BE2C (cell line): ENCODE results near the gene ATP1A2.

Experiments used
- DNase-seq: peaks from one replicate; pipeline ENCODE4 v3.0.0-alpha.2; 2020
- H3K27me3 ChIP-seq: fragments of 250-450 bp; sonication (Bioruptor Pico); 2 replicates; pipeline ENCODE4 v1.5.1; 2020; ENCODE audit warnings: mild to moderate bottlenecking
- H3K36me3 ChIP-seq: fragments of 250-450 bp; sonication (Bioruptor Pico); 2 replicates; pipeline ENCODE4 v1.5.1; 2020; ENCODE audit warnings: mild to moderate bottlenecking
- H3K4me1 ChIP-seq: fragments of 250-450 bp; sonication (Bioruptor Pico); 2 replicates; pipeline ENCODE4 v1.5.1; 2020
- H3K4me3 ChIP-seq: 2 replicates; pipeline ENCODE4 v1.5.1; 2011; ENCODE audit warnings: low read depth, low read length
- H3K9me3 ChIP-seq: fragments of 250-450 bp; sonication (Bioruptor Pico); 2 replicates; pipeline ENCODE4 v1.5.1; 2020
- TF ChIP-seq, protein P1 (sequence below): IDR thresholded peaks from 2 replicates; pipeline ENCODE4 v1.5.1; 2012; ENCODE audit warnings: mild to moderate bottlenecking, low read depth, low read length

The ATP1A2 gene

DNA sequence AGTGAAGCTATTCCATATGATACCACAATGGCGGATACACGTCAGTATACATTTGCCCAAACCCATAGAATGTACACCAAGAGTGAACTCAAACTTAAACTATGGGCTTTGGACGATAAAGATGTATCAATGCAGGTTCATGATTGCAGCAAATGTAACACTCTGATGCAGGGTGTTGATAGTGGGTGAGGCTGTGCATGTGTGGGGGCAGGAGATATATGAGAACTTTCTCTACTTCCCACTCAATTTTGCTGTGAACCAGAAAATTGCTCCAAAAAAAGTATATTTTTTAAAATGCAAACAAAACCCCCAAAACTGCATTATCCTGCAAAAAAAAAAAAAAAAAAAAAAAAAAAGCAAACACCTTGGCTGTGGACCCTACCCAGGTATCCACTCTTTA lies 3.4 kb downstream of the ATP1A2 start:
- H3K4me1 ChIP-seq = no peaks in the 10 kb centered on the region
- TF ChIP-seq, protein P1, sequence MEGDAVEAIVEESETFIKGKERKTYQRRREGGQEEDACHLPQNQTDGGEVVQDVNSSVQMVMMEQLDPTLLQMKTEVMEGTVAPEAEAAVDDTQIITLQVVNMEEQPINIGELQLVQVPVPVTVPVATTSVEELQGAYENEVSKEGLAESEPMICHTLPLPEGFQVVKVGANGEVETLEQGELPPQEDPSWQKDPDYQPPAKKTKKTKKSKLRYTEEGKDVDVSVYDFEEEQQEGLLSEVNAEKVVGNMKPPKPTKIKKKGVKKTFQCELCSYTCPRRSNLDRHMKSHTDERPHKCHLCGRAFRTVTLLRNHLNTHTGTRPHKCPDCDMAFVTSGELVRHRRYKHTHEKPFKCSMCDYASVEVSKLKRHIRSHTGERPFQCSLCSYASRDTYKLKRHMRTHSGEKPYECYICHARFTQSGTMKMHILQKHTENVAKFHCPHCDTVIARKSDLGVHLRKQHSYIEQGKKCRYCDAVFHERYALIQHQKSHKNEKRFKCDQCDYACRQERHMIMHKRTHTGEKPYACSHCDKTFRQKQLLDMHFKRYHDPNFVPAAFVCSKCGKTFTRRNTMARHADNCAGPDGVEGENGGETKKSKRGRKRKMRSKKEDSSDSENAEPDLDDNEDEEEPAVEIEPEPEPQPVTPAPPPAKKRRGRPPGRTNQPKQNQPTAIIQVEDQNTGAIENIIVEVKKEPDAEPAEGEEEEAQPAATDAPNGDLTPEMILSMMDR = no peak
- no peaks in the 10 kb centered on the region for H3K36me3 ChIP-seq
- no peaks in the 10 kb centered on the region for H3K27me3 ChIP-seq
- DNase-seq = no peak
- H3K9me3 ChIP-seq = no peaks in the 10 kb centered on the region
- H3K4me3 ChIP-seq = no peak overlapping the region

DNA sequence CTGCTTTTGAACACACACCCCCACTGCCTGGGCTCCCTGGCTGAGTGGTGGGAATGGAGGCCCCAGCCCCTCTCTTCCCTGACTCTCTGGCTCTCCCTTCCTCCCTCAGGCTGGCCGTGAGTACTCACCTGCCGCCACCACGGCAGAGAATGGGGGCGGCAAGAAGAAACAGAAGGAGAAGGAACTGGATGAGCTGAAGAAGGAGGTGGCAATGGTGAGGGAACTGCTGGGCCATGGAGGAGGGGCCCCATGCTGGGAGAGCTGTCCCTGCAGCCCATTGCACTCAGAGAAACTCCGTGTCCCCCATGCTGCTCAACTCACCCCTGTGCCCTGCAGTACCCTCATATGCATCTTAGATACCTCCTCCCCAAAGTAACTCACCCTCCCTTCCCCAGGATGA lies 5.2 kb downstream of the ATP1A2 start:
- no peak for DNase-seq
- Histone ChIP-seq H3K4me1 (no peaks in the 10 kb centered on the region), H3K27me3 (no peaks in the 10 kb centered on the region), H3K36me3 (no peaks in the 10 kb centered on the region), H3K4me3 (no peak overlapping the region), H3K9me3 (no peaks in the 10 kb centered on the region)
- TF ChIP-seq, protein P1 = no peak

DNA sequence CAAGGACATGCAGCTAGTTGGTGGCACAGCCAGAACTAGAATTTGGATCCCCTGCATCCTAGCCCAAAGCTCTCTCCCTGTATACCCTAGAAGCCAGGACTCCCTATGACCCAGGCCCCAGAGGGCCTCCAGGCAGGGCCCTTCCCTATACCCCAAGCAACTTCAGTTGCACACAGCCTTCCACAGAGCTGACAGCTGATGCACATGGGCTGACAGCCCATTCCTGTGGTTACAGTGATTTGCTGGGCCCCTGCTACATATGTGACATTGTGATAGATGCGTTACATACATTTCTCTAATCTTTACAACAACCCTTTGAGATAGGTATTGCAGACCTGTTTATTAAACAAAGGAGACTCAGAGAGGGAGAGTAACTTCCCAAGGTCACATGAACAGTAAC lies 5.8 kb downstream of the ATP1A2 start:
- no peak for DNase-seq
- Histone ChIP-seq H3K4me1 (no peaks in the 10 kb centered on the region), H3K27me3 (no peaks in the 10 kb centered on the region), H3K4me3 (no peak overlapping the region), H3K36me3 (no peaks in the 10 kb centered on the region), H3K9me3 (no peaks in the 10 kb centered on the region)
- TF ChIP-seq, protein P1 = no peak

DNA sequence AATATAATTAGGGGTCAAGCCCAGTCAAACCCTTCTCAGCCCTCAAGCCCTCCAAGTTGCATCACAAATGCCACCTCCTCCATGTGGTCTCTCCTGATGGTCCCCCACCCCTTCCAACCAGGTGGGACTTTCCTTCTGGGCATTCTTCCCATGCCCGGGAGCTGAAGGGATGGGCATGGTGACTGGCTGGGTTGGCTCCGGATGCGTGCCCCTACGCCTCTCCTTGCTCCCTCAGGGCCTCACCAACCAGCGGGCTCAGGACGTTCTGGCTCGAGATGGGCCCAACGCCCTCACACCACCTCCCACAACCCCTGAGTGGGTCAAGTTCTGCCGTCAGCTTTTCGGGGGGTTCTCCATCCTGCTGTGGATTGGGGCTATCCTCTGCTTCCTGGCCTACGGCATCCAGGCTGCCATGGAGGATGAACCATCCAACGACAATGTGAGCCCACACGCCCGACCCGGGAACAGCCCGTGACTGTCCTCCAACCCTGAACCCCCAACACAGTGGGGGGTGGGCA lies 7.5 kb downstream of the ATP1A2 start:
- TF ChIP-seq, protein P1 = no peak
- no peaks in the 10 kb centered on the region for H3K36me3 ChIP-seq
- DNase-seq = no peak

DNA sequence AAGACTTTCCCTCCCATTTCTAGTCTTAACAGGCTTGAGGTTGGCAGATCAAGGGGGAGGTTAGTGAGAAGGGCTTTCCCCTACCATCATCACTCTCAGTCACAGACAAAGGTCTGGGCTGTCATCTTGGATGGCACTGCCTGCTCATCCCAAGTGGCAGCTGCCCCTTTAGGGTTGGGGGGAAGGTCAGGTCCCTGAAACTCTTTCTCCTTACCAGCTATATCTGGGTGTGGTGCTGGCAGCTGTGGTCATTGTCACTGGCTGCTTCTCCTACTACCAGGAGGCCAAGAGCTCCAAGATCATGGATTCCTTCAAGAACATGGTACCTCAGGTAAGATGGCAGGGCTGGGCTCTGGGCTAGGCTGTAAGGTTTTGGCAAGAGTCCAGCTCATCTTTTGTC lies 8.2 kb downstream of the ATP1A2 start:
- H3K27me3 ChIP-seq = no peaks in the 10 kb centered on the region
- H3K9me3 ChIP-seq = no peaks in the 10 kb centered on the region
- H3K36me3 ChIP-seq = no peaks in the 10 kb centered on the region
- H3K4me3 ChIP-seq = no peak overlapping the region
- no peaks in the 10 kb centered on the region for H3K4me1 ChIP-seq
- TF ChIP-seq, protein P1 = no peak
- DNase-seq = no peak

More for the DNA sequence above, 7.5 kb downstream of the ATP1A2 start:
- no peaks in the 10 kb centered on the region for H3K27me3 ChIP-seq
- H3K4me1 ChIP-seq = no peaks in the 10 kb centered on the region
- H3K4me3 ChIP-seq = no peak overlapping the region
- H3K9me3 ChIP-seq = no peaks in the 10 kb centered on the region

DNA sequence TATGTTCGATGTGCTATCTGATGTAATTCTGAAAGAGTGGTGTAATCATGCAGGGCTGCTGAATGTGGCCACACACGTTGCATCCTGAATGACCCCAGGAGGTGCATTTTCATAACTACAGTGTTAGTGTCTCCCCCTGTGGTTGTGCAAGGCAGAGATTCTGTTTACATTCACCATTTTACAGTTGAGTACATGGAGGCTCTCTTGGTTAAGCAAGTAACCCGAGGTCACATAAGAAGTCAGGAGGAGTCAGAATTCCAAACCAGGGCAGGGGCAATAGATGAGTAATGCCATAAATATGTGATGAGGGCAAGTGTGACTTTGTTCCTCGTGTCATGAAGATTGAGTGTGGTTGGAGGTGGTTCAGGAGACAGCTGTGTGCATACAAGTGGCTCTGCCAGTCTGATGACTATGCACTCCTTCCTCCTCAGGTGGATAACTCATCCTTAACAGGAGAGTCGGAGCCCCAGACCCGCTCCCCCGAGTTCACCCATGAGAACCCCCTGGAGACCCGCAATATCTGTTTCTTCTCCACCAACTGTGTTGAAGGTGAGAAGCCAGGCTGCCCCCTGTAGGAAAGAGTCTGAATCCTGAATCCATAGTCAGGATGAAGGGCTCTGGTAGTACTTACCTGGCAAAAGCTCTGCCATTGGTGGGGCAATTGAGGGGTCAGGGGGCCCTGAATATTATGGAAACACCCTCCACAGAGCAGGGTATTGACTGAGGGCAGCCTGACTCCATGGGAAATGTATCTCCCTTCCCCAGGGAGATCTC lies 9.3 kb downstream of the ATP1A2 start:
- TF ChIP-seq, protein P1 = no peak
- H3K9me3 ChIP-seq = no peaks in the 10 kb centered on the region
- H3K27me3 ChIP-seq = no peaks in the 10 kb centered on the region
- H3K4me3 ChIP-seq = no peak overlapping the region
- DNase-seq = no peak
- no peaks in the 10 kb centered on the region for H3K4me1 ChIP-seq
- no peaks in the 10 kb centered on the region for H3K36me3 ChIP-seq
